GM18873 (cell line): ENCODE data around the gene CSAD.
"Not testable (repeated sequence)": the region's sequence is repeated elsewhere in the genome, so short reads cannot be mapped to it uniquely, and the experiment has no call there.

Experiments used
- ATAC-seq: cut with Tn5 transposase; IDR thresholded peaks from one replicate; pipeline ENCODE4 v1.9.1; 2021; ENCODE audit warnings: mild to moderate bottlenecking, moderate library complexity, moderate number of reproducible peaks; ENCODE audit not compliant: unreplicated experiment, low FRiP score

The CSAD gene

DNA sequence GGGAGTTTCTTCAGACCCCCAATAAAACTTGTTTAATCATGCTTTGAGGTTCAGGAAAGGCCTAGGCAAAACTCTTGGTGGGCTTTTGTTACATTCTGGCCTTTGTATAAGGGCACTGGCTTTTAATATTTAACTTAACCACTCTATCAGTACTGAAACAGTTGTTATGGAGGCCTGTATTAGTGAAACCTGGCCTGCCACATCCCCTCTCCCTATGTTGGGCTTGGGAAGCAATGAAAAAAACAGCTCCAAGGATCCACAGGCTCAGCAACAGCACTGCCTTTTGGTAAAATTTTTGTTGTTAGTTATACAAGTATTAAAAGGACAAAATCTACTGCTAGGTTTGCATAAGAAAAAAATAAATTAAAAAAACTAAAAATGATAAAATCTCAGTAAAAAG, 66.8 kb downstream of the CSAD start:
- no peak for ATAC-seq

GRCh38 chr12:53113136-53113705, 67.5 kb downstream of the CSAD start:
- no peak for ATAC-seq

- not testable (repeated sequence) for ATAC-seq
These were observed 68.3 kb downstream of the CSAD start for GRCh38 chr12:53112431-53112830.
